Activated T-cell treated with anti-CD3 and anti-CD28 coated beads for 24 hours (primary cell): ENCODE measurements around the gene P2RX4.
"Not testable (repeated sequence)": the region's sequence is repeated elsewhere in the genome, so short reads cannot be mapped to it uniquely, and the experiment has no call there.

Source experiments
- DNase-seq: peaks from one replicate; pipeline ENCODE4 v3.0.0-alpha.2; 2020; ENCODE audit warnings: low read depth

P2RX4 gene

DNA sequence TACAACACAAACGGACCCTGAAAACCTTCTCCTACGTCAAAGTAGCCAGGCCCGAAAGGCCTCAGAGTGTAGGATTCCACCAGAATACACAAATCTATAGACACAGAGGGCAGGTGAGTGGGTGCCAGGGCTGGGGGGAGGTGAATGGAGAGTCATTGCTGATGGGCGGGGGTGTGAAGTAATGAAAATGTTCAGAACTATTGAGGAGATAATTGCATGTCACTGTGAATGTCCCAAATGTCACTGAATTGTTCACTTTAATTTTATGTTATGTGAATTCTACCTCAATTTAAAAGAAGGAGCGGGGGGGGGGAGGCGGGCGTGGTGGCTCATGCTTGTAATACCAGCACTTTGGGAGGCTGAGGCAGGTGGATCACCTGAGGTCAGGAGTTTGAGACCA is 36.0 kb downstream of the P2RX4 start:
- no peak for DNase-seq

- no peak for DNase-seq
Observed at GRCh38 chr12:121246893-121247557, 37.1 kb downstream of the P2RX4 start.

DNA sequence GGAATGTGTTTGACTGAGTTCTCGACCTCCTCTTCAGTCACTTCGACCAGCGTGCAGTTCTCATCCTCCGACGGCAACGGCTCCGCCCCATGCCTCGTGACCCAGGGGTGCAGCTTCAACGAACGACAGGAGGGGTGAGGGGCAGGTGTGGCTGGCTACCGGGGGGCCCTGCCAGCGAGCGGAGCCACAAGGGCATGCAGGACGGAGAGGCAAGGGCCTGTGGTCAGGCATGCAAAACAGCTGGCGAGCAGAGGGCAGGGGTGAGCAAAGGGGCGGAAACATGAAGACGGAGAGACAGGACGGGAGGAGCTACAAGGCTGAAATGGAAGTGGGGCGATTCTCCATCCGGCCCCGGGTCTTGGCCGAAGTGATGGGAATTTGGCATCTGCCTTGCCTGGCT is 38.7 kb downstream of the P2RX4 start:
- DNase-seq = no peak

GRCh38 chr12:121250359-121250758 is 40.4 kb downstream of the P2RX4 start:
- DNase-seq = no peak

DNA sequence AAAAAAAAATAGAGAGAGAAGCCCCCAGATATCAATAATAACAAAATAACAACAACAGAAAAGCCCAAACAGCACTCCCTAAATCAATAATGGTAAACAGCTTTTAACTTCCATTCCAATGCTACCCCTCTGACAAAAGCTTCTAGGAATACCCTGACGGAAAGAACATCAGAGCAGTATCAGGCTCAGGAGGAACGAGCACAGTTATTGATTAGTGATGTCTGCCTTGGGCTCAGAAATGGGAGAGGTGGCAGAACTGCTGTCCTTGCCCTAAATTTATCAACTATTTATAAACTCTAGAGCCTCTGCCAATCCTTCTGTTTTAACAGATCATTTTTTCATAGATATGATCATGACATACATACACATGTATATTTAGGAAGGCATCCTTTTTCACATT is 41.9 kb downstream of the P2RX4 start:
- no peak for DNase-seq

GRCh38 chr12:121252712-121253345 is 42.9 kb downstream of the P2RX4 start:
- DNase-seq = no peak

DNA sequence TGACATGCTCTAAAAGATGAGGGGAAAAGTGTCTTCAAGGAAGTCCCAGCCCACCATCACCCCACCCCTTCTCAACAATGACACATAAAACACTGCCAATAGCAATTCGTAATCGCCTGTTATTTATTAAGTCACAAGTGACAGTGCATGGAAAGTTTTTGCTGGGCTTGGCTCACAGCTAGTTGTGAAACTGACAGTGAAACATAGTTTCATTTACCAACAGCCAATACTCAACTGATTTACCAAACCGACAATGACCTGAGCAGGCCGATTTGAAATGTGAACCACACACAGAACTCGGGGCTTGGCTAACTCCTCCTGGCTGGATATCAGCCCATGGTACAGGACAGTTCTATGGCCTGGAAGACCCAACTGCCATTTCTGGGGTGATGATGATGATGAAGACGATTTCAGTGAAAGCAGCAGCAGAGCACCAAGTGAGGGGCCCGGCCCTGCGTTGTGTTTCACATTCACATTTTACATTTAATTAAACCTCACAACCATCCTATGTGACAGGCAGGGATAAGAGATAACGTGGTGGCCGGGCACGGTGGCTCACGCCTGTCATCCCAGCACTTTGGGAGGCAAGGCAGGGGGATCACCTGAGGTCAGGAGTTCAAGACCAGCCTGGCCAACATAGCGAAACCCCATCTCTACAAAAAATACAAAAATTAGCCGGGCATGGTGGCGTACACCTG is 43.9 kb downstream of the P2RX4 start:
- DNase-seq = no peak

GRCh38 chr12:121255433-121255832 is 45.5 kb downstream of the P2RX4 start:
- DNase-seq = no peak

GRCh38 chr12:121257704-121258449 is 47.9 kb downstream of the P2RX4 start:
- DNase-seq = not testable (repeated sequence)

DNA sequence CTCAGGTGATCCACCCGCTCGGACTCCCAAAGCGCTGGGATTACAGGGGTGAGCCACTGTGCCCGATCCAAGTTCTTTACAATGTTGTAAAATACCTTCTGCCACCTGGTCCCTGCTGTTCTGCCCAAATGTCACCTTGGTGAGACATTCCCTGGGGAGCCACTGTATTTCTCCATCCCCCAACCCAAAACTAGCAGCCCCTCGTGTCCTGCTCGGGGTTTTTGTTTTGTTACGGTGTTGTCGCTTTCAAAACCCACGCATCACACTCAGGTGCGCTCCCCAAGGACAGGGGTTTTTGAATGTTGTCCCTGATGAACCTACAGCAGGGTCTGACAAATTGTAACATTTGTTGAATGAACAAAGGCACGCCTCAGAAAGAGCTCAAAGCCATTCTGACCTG is 49.1 kb downstream of the P2RX4 start:
- no peak for DNase-seq

GRCh38 chr12:121260091-121260490 is 50.2 kb downstream of the P2RX4 start:
- no peak for DNase-seq

GRCh38 chr12:121261398-121261797 is 51.5 kb downstream of the P2RX4 start:
- no peak for DNase-seq

DNA sequence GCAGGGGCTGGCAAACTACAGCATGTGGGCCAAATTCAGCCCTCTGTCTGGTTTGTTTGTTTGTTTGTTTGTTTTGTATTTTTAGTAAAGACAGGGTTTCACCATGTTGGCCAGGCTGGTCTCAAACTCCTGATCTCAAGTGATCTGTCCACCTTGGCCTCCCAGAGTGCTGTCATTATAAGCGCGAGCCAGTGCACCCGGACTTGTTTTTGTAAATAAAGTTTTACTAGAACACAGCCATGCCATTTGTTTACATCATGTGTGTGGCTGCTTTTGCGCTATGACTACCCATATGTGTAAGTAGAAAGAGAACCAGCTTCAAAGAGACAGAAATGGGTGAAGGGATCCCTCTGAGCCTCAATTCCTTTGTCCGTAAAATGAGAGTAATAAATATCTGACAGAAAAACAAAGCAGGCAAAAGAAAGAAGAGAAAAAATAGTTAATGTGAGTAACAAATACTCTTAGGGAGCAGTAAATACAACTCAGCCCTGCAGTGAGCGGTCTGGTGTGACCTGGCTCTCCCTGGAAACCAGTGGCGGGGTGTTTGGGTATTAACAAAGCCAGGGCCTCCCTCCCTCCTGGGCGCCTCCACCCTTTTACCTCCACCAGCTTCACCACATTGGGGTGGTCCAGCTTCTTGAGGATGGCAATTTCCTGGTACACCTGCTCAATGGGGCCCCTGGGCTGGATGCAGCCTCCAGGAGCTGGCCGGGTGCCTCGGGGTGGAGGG is 53.4 kb downstream of the P2RX4 start:
- DNase-seq = no peak

DNA sequence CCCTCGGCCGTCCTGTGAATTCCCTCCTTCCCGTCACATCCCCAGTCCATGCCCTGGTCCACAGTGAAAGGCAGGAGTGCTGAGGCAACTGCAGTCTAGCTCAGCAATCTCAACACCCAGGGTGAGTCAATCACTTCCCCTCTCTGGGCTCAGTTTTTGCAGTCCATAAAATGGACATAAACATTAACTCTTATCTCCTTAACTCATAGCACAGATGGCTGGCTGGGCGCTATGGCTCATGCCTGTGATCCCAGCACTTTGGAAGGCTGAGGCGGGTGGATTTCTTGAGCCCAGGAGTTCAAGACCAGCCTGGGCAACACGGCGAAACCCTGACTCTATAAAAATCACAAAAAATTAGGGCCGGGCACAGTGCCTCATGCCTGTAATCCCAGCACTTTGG is 54.2 kb downstream of the P2RX4 start:
- DNase-seq = no peak

GRCh38 chr12:121264951-121265515 is 55.1 kb downstream of the P2RX4 start:
- DNase-seq = no peak

GRCh38 chr12:121267822-121268221 is 57.9 kb downstream of the P2RX4 start:
- DNase-seq = no peak

GRCh38 chr12:121273364-121273896 is 63.5 kb downstream of the P2RX4 start:
- DNase-seq = no peak

DNA sequence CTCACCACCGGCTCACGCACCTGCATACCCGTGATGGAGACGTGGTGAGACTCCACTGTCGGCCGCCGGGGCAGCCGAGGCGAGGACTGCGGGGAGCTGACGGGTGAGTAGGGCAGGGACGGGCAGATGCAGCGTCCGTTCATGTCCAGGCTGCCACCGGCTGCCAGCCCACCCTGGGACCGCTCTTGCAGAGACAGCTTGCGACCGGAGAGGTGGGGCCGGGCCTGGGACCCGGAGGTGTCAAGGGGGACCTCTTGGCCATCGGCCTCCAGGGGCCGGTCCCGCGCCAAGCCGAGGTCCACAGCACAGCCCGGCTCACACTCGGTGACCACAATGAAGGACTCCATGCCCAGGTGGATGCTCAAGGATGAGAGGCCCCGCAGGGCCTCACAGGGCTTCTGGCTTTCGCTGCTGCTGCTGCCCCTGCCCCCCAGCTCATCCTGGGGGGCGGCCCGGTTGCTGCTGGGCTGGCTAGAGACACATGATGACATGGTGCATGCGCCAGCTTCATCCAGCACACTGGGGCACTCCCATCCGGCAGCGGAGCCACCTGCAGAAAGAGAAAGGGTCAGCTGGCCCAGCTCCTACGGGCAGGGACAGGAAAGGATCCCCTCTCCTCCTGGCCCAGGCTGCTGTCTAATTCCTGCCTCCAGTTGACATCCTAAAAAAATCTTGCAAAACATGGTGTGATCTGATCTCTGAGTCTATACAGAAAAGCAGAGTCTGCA is 64.3 kb downstream of the P2RX4 start:
- DNase-seq = no peak

- DNase-seq = no peak
Observed at GRCh38 chr12:121277374-121277759, 67.4 kb downstream of the P2RX4 start.

- DNase-seq = no peak
Observed at GRCh38 chr12:121278169-121279070, 68.5 kb downstream of the P2RX4 start.
